ENCODE measurements around the gene LRP5.

The LRP5 gene

GRCh38 chr11:68413591-68413999, 101.2 kb downstream of the LRP5 start:
- Histone ChIP-seq H3K9ac (ENCODE audit: low read depth, low read length) (no peak overlapping the region), H3K4me1 (ENCODE audit: insufficient read depth, low read length) (no peaks in the 10 kb centered on the region), H3K9me3 (ENCODE audit: control insufficient read depth, insufficient read depth, low read length) (no peaks in the 10 kb centered on the region), H3K36me3 (ENCODE audit: insufficient read depth, low read length) (peaks cover 9% of the 10 kb centered on the region)

DNA sequence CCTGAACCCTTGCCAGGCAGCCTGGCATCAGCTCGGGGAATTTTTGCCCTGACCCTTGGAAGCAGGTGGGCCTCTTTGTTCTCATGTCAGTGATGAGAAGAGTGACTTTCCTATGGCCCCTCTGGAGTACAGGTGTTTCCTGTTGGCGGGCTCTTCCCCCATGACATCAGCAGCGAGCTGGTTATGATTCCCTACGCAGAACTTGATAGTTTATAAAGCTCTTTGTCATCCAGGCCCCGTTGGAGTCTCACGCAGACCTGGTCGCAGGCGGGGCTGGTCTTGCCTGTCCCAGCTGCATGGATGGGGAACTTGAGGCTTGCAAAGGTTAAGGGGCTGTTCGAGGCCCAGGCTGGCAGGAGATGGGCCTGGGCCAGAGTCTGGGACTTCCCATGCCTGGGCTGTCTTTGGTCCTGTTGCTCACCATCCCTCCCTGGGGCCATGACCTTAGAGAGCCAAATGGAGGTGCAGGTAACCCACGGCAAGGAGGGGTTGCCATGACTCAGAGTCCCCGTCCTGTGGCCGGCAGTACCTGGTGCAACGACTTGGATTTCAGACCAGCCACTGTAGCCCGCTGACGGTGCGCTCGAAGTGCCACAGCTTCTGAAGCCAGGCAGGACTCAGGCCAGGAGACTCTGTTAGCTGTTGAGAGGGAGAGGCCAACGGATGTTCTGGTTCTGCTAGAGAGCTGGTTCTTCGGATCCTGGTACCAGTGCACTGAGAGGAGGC, 102.3 kb downstream of the LRP5 start:
- peaks cover 9% of the 10 kb centered on the region for H3K36me3 ChIP-seq (ENCODE audit: insufficient read depth, low read length)
- H3K4me1 ChIP-seq (ENCODE audit: insufficient read depth, low read length) = no peaks in the 10 kb centered on the region
- no peaks in the 10 kb centered on the region for H3K9me3 ChIP-seq (ENCODE audit: control insufficient read depth, insufficient read depth, low read length)
- no peak overlapping the region for H3K9ac ChIP-seq (ENCODE audit: low read depth, low read length)

DNA sequence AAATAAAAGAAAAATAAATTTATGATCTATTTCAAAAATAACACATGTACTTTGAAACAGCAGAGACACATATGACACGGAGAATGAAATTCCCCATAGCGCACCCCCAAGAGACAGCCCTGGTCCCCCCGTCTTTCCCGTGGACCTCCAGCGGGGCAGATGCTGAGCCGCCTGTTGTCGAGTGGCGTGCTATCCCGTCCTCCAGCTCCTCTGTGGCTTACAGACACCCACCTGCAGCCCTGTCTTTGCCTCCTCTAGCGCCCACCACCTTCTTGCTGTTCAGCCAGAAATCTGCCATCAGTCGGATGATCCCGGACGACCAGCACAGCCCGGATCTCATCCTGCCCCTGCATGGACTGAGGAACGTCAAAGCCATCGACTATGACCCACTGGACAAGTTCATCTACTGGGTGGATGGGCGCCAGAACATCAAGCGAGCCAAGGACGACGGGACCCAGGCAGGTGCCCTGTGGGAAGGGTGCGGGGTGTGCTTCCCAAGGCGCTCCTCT, 103.7 kb downstream of the LRP5 start:
- Histone ChIP-seq H3K36me3 (ENCODE audit: insufficient read depth, low read length) (peaks cover 6% of the 10 kb centered on the region), H3K4me1 (ENCODE audit: insufficient read depth, low read length) (no peaks in the 10 kb centered on the region), H3K9ac (ENCODE audit: low read depth, low read length) (no peak overlapping the region), H3K9me3 (ENCODE audit: control insufficient read depth, insufficient read depth, low read length) (no peaks in the 10 kb centered on the region)

- Histone ChIP-seq H3K9ac (ENCODE audit: low read depth, low read length) (no peak overlapping the region), H3K9me3 (ENCODE audit: control insufficient read depth, insufficient read depth, low read length) (no peaks in the 10 kb centered on the region), H3K36me3 (ENCODE audit: insufficient read depth, low read length) (peaks cover 6% of the 10 kb centered on the region), H3K4me1 (ENCODE audit: insufficient read depth, low read length) (no peaks in the 10 kb centered on the region)
Measured at GRCh38 chr11:68418648-68419047, 106.3 kb downstream of the LRP5 start.

- Histone ChIP-seq H3K4me1 (ENCODE audit: insufficient read depth, low read length) (no peaks in the 10 kb centered on the region), H3K9me3 (ENCODE audit: control insufficient read depth, insufficient read depth, low read length) (no peaks in the 10 kb centered on the region), H3K36me3 (ENCODE audit: insufficient read depth, low read length) (peaks cover 3% of the 10 kb centered on the region; the same call in 1 of the 2 replicates), H3K9ac (ENCODE audit: low read depth, low read length) (no peak overlapping the region)
Measured at GRCh38 chr11:68420171-68420570, 107.8 kb downstream of the LRP5 start.

GRCh38 chr11:68423481-68423880, 111.1 kb downstream of the LRP5 start:
- Histone ChIP-seq H3K4me1 (ENCODE audit: insufficient read depth, low read length) (no peaks in the 10 kb centered on the region), H3K36me3 (ENCODE audit: insufficient read depth, low read length) (no peaks in the 10 kb centered on the region; the same call in 1 of the 2 replicates), H3K9me3 (ENCODE audit: control insufficient read depth, insufficient read depth, low read length) (no peaks in the 10 kb centered on the region), H3K9ac (ENCODE audit: low read depth, low read length) (no peak overlapping the region)

- H3K36me3 ChIP-seq (ENCODE audit: insufficient read depth, low read length) = peaks cover under 1% of the 10 kb centered on the region
- no peaks in the 10 kb centered on the region for H3K4me1 ChIP-seq (ENCODE audit: insufficient read depth, low read length)
- H3K9me3 ChIP-seq (ENCODE audit: control insufficient read depth, insufficient read depth, low read length) = no peaks in the 10 kb centered on the region
- H3K9ac ChIP-seq (ENCODE audit: low read depth, low read length) = no peak overlapping the region
Measured at GRCh38 chr11:68424101-68424632, 111.8 kb downstream of the LRP5 start.

- no peaks in the 10 kb centered on the region; the same call in 1 of the 2 replicates for H3K9me3 ChIP-seq (ENCODE audit: control insufficient read depth, insufficient read depth, low read length)
- no peak overlapping the region for H3K9ac ChIP-seq (ENCODE audit: low read depth, low read length)
- no peaks in the 10 kb centered on the region for H3K4me1 ChIP-seq (ENCODE audit: insufficient read depth, low read length)
- peaks cover 8% of the 10 kb centered on the region for H3K36me3 ChIP-seq (ENCODE audit: insufficient read depth, low read length)
Measured at GRCh38 chr11:68424981-68425865, 112.8 kb downstream of the LRP5 start.

GRCh38 chr11:68425866-68426380, 113.5 kb downstream of the LRP5 start:
- no peaks in the 10 kb centered on the region; the same call in 1 of the 2 replicates for H3K9me3 ChIP-seq (ENCODE audit: control insufficient read depth, insufficient read depth, low read length)
- H3K9ac ChIP-seq (ENCODE audit: low read depth, low read length) = no peak overlapping the region
- H3K4me1 ChIP-seq (ENCODE audit: insufficient read depth, low read length) = no peaks in the 10 kb centered on the region
- peaks cover 8% of the 10 kb centered on the region for H3K36me3 ChIP-seq (ENCODE audit: insufficient read depth, low read length)

GRCh38 chr11:68429661-68430060, 117.3 kb downstream of the LRP5 start:
- Histone ChIP-seq H3K4me1 (ENCODE audit: insufficient read depth, low read length) (no peaks in the 10 kb centered on the region), H3K9ac (ENCODE audit: low read depth, low read length) (no peak overlapping the region), H3K9me3 (ENCODE audit: control insufficient read depth, insufficient read depth, low read length) (no peaks in the 10 kb centered on the region; the same call in 1 of the 2 replicates), H3K36me3 (ENCODE audit: insufficient read depth, low read length) (peaks cover 13% of the 10 kb centered on the region)

DNA sequence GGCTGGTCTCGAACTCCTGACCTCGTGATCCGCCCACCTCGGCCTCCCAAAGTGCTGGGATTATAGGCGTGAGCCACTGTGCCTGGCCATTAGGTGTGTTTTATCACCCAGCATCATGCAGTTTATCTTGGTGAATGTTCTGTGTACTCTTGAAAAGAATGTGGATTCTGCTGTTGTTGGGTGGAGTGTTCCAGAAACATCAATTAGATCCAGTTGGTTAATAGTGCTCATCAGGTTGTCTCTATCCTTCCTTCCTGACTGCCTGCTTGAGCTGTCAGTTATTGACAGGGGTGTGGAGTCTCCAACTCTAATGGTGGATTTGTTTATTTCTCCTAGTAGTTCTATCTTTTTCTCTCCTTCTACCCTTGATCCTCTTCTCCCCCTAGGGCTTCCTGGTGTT, 118.0 kb downstream of the LRP5 start:
- Histone ChIP-seq H3K9ac (ENCODE audit: low read depth, low read length) (no peak overlapping the region), H3K36me3 (ENCODE audit: insufficient read depth, low read length) (peaks cover 13% of the 10 kb centered on the region), H3K4me1 (ENCODE audit: insufficient read depth, low read length) (no peaks in the 10 kb centered on the region), H3K9me3 (ENCODE audit: control insufficient read depth, insufficient read depth, low read length) (no peaks in the 10 kb centered on the region; the same call in 1 of the 2 replicates)

GRCh38 chr11:68430801-68431200, 118.4 kb downstream of the LRP5 start:
- no peaks in the 10 kb centered on the region; the same call in 1 of the 2 replicates for H3K9me3 ChIP-seq (ENCODE audit: control insufficient read depth, insufficient read depth, low read length)
- H3K36me3 ChIP-seq (ENCODE audit: insufficient read depth, low read length) = peaks cover 13% of the 10 kb centered on the region
- no peak overlapping the region for H3K9ac ChIP-seq (ENCODE audit: low read depth, low read length)
- H3K4me1 ChIP-seq (ENCODE audit: insufficient read depth, low read length) = no peaks in the 10 kb centered on the region

DNA sequence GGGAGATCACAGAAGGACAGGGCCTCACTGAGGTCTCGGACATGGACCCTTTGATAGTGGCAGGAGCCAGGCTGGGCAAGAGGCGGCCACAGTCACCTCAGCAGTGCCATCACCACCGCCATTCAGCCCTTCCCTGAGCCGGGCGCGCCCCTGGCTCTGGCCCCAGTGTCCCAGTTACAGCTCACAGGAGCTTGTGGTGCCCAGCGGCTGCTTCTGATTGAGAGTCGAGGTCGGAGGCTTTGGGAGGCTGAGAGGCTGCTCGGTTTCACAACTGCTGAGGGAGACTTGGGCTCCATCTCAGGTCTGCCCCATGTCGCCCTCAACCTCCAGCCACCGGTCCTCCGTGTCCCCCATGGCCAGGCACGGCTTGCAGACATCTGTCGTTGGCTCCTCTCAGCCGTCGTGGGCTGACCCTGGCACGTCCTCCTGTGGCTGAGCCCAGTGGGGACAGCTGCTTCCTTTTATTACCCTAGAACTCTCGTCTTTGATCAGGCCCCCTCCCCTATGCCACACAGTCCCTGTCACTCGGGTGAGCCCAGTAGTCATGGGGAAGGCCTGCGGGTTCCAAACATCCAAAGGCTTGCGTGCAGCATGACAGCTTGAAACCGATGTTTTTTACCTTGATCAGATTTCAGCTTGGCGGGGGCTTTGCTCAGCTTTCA, 119.7 kb downstream of the LRP5 start:
- H3K9ac ChIP-seq (ENCODE audit: low read depth, low read length) = no peak overlapping the region
- H3K36me3 ChIP-seq (ENCODE audit: insufficient read depth, low read length) = peaks cover 13% of the 10 kb centered on the region
- H3K9me3 ChIP-seq (ENCODE audit: control insufficient read depth, insufficient read depth, low read length) = no peaks in the 10 kb centered on the region; the same call in 1 of the 2 replicates
- H3K4me1 ChIP-seq (ENCODE audit: insufficient read depth, low read length) = peaks cover 2% of the 10 kb centered on the region; the same call in 1 of the 2 replicates

DNA sequence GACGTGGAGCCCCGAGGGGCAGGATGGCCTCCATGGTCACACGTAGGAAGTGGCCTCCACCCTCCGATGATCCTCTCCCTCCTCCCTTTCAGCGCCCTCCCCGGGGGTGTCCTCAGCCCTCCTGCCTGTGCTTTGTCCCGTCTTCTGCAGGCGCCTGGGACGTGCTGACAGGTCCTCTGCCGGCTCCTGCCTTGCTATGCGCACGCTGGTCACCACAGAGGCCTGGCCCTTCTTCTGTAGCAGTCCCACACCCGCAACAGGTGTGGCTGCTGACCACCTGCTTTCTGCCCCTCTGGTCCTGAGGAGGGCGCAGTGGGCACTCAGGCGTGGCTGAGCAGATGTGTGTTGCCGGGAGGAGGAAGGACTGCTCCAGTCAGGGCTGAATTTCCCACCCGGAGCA, 120.5 kb downstream of the LRP5 start:
- Histone ChIP-seq H3K9me3 (ENCODE audit: control insufficient read depth, insufficient read depth, low read length) (no peaks in the 10 kb centered on the region; the same call in 1 of the 2 replicates), H3K4me1 (ENCODE audit: insufficient read depth, low read length) (peaks cover 6% of the 10 kb centered on the region; the same call in 1 of the 2 replicates), H3K36me3 (ENCODE audit: insufficient read depth, low read length) (peaks cover 13% of the 10 kb centered on the region), H3K9ac (ENCODE audit: low read depth, low read length) (no peak overlapping the region)
